Transverse colon (tissue), 4 donors: ENCODE results near the gene ROR1. TPM values are rescaled to one million over a fixed set of nuclear protein-coding genes. Genes with fewer than 3 reads are reported as not detected.
A peak's percentile ranks its signal among the peaks of the same experiment; 100 is the strongest.

ENCODE experiments used
- DNase-seq: peaks from one replicate; pipeline ENCODE4 v3.0.0-alpha.2; 2019
- H3K27ac ChIP-seq, 4 donors: fragments of 200-600 bp; sonication (generic); 2 replicates each; pipeline ENCODE4 v1.5.1; 2016 to 2018; ENCODE audit warnings: inconsistent platforms in 4 of 4
- H3K27me3 ChIP-seq: fragments of 200-600 bp; sonication (generic); 2 replicates; pipeline ENCODE4 v1.5.1; 2017; ENCODE audit warnings: inconsistent platforms
- H3K36me3 ChIP-seq, 4 donors: fragments of 200-600 bp; sonication (generic); 2 replicates each; pipeline ENCODE4 v1.5.1; 2017 to 2019; ENCODE audit warnings: inconsistent platforms in 4 of 4
- H3K4me1 ChIP-seq, 4 donors: fragments of 200-600 bp; sonication (generic); 2 replicates each; pipeline ENCODE4 v1.5.1; 2017 to 2020; ENCODE audit warnings: inconsistent platforms in 4 of 4
- H3K4me3 ChIP-seq, 4 donors: fragments of 200-600 bp; sonication (generic); 1 replicate in 1 of 4; 2 replicates in 3 of 4; pipeline versions ENCODE4 v1.5.1 to v1.6.1; 2017 to 2019; ENCODE audit warnings: inconsistent platforms in 4 of 4
- H3K9me3 ChIP-seq, 2 donors: fragments of 200-600 bp; sonication (generic); 2 replicates each; pipeline ENCODE4 v1.5.1; 2017 to 2019; ENCODE audit warnings: inconsistent platforms in 2 of 2
- EP300 ChIP-seq: sonication (generic); formaldehyde crosslinking; IDR thresholded peaks from one replicate; pipeline ENCODE4 v1.6.1; 2017; ENCODE audit warnings: antibody characterized with exemption, low read depth
- POLR2A ChIP-seq: fragments of 450-650 bp; IDR thresholded peaks from one replicate; pipeline ENCODE4 v1.6.1; 2016; ENCODE audit warnings: antibody characterized with exemption, mild to moderate bottlenecking, moderate library complexity
- POLR2AphosphoS5 ChIP-seq, 3 donors: sonication (generic); formaldehyde crosslinking; IDR thresholded peaks; one replicate each; pipeline ENCODE4 v1.6.1; 2016; ENCODE audit warnings: antibody characterized with exemption in 3 of 3
- WGBS, 2 donors: methylation state at CpG; one replicate each; pipeline ENCODE4 v1.1.5; 2018; ENCODE audit warnings: low coverage in 1 of 2; 5-methylcytosine and 5-hydroxymethylcytosine counted together
- in situ Hi-C, 4 donors: fragments of 200-750 bp; cut with MboI; loops; one replicate each; pipeline versions ENCODE4 v1.15.0 to v1.15.1; 2017; ENCODE audit warnings: low sequenced_read_pairs in 3 of 4, low pct_ligation_motif_present in 1 of 4, low pct_unique_long_range_greater_than_20kb in 1 of 4
- intact Hi-C: fragments of 100-400 bp; cut with DNase I; formaldehyde crosslinking; loops from one replicate; pipeline ENCODE4 v1.15.1; 2023; ENCODE audit warnings: low total_unique reads
- total RNA-seq, 4 donors: library from RNA; depleted of rRNA; stranded (reverse); fragments of >200 nt; gene quantifications; one replicate each; pipeline ENCODE4 v1.1.0, GENCODE V29; 2016
- TF ChIP-seq, protein P1 (sequence below), 5 experiments: fragments of 200-600 bp in 3 of 5; fragments of 450-650 bp in 2 of 5; sonication (generic) in 3 of 5; IDR thresholded peaks; 1 replicate in 2 of 5; 2 replicates in 3 of 5; pipeline ENCODE4 v1.5.1; 2016 to 2017; ENCODE audit warnings: antibody characterized with exemption in 5 of 5, inconsistent platforms in 3 of 5, mild to moderate bottlenecking in 2 of 5, moderate library complexity in 1 of 5

ROR1 gene
- total RNA-seq, 4 donors from 2014 or later, result 3.0 to 6.7 (median 4.6) TPM

GRCh38 chr1:64171797-64172281, 398.0 kb downstream of the ROR1 start:
- 21 to 35% methylated on average over 3 of the region's 3 CpGs for WGBS, 2 donors
- Histone ChIP-seq H3K9me3 (no peaks in the 10 kb centered on the region), H3K4me1 (peaks cover 0 to 22% (median 13%) of the 10 kb centered on the region in 4 donors), H3K4me3 (no peak overlapping the region), H3K27me3 (no peaks in the 10 kb centered on the region), H3K36me3 (no peaks in the 10 kb centered on the region), H3K27ac (peak overlapping the region in 2 of 4 donors; percentile 8 to 14)
- DNase-seq, result no peak
- in situ Hi-C loops (no loop called here), intact Hi-C loops (loop anchor here (2.0 kb wide), 1 partner anchor 65 kb away; no protein-coding TSS in a partner anchor)
- TF ChIP-seq POLR2AphosphoS5 (IDR thresholded peaks at IDR 0.05), result no peak
- TF ChIP-seq POLR2A, result no peak
- TF ChIP-seq, protein P1, sequence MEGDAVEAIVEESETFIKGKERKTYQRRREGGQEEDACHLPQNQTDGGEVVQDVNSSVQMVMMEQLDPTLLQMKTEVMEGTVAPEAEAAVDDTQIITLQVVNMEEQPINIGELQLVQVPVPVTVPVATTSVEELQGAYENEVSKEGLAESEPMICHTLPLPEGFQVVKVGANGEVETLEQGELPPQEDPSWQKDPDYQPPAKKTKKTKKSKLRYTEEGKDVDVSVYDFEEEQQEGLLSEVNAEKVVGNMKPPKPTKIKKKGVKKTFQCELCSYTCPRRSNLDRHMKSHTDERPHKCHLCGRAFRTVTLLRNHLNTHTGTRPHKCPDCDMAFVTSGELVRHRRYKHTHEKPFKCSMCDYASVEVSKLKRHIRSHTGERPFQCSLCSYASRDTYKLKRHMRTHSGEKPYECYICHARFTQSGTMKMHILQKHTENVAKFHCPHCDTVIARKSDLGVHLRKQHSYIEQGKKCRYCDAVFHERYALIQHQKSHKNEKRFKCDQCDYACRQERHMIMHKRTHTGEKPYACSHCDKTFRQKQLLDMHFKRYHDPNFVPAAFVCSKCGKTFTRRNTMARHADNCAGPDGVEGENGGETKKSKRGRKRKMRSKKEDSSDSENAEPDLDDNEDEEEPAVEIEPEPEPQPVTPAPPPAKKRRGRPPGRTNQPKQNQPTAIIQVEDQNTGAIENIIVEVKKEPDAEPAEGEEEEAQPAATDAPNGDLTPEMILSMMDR (IDR thresholded peaks at IDR 0.05), result no peak
- no peak for TF ChIP-seq EP300

DNA sequence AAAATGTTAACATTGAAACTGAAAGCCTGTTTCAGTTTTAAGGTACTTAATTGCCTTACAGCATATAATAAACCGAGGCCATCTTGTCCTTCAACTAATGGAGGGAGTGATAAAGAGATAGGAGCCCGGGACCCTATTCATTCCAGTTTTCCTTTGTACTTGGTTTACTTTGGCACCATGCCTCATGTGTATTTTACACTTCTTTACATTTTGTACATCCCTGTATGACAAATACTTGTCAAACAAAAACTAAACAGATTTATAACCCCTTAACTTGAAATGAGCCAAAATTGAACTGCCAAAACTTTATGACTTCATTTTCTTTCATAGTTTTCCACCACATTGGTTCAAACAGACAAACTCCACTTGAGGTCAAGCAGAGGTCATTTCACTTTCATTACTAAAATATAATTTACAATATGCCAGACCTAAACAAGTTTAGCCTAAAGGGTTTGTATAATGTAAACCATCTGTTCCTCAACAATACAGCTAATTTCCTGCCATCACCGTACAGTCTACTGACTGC, 398.7 kb downstream of the ROR1 start:
- in situ Hi-C loops, result no loop called here
- no peaks in the 10 kb centered on the region for H3K36me3 ChIP-seq
- H3K9me3 ChIP-seq, result no peaks in the 10 kb centered on the region
- intact Hi-C loops, result loop anchor here (2.0 kb wide), 1 partner anchor 66 kb away; no protein-coding TSS in a partner anchor
- no peaks in the 10 kb centered on the region for H3K27me3 ChIP-seq
- peaks cover 0 to 22% (median 13%) of the 10 kb centered on the region in 4 donors for H3K4me1 ChIP-seq
- TF ChIP-seq EP300 (no peak), POLR2AphosphoS5 (IDR thresholded peaks at IDR 0.05) (no peak), POLR2A (no peak)
- TF ChIP-seq, protein P1 (IDR thresholded peaks at IDR 0.05), result no peak
- no peak overlapping the region for H3K4me3 ChIP-seq
- WGBS, 2 donors, result 14 to 22% methylated on average over 3 of the region's 3 CpGs
- no peak for DNase-seq
- peak overlapping the region in 2 of 4 donors; percentile 8 to 10 for H3K27ac ChIP-seq

DNA sequence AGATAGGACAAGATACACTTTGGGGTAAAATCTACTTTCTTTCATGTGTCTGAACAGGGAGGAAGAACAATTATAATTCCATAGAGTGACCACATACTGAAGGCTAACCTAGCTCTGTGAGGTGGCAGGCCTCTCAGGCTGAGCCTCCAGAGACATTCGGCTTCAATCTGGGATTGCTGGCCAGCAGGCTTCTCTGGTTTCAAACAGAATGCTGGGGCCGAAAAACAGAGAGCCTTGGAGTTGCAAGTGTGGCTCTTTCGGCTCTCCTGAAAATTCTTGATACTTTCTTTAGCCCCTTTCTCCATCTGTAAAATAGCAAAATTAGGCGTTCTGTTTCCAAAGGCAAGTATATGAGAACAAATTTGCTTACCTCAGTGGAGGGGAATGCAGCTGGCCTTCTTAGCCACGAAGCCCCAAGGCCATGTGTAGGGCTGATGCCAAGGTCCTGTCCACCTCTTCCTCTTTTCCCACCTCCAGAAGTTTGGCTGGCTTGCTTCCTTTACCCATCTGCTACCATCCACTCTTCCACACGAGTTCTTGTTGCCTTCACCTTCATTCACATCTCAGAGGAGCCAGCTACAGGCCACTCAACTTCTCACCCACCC, 399.6 kb downstream of the ROR1 start:
- WGBS, 2 donors, result 75 to 92% methylated on average over 4 to 6 of the region's 6 CpGs
- TF ChIP-seq, protein P1 (IDR thresholded peaks at IDR 0.05), result no peak
- TF ChIP-seq POLR2A (no peak), POLR2AphosphoS5 (IDR thresholded peaks at IDR 0.05) (no peak), EP300 (no peak)
- Histone ChIP-seq H3K27me3 (no peaks in the 10 kb centered on the region), H3K4me1 (peaks cover 0 to 22% (median 13%) of the 10 kb centered on the region in 4 donors), H3K4me3 (no peak overlapping the region), H3K36me3 (no peaks in the 10 kb centered on the region), H3K27ac (peak overlapping the region in 1 of 4 donors; percentile 10), H3K9me3 (no peaks in the 10 kb centered on the region)
- DNase-seq, result no peak
- intact Hi-C loops, result loop anchor here (2.0 kb wide), 1 partner anchor 67 kb away; no protein-coding TSS in a partner anchor
- in situ Hi-C loops, result no loop called here

GRCh38 chr1:64175639-64176038, 401.8 kb downstream of the ROR1 start:
- no peak for DNase-seq
- Histone ChIP-seq H3K4me3 (no peak overlapping the region), H3K27ac (no peak overlapping the region), H3K36me3 (no peaks in the 10 kb centered on the region), H3K9me3 (no peaks in the 10 kb centered on the region), H3K4me1 (peaks cover 0 to 22% (median 13%) of the 10 kb centered on the region in 4 donors), H3K27me3 (no peaks in the 10 kb centered on the region)
- no peak for TF ChIP-seq POLR2A
- no peak for TF ChIP-seq EP300
- TF ChIP-seq, protein P1 (IDR thresholded peaks at IDR 0.05), result no peak
- TF ChIP-seq POLR2AphosphoS5 (IDR thresholded peaks at IDR 0.05), result no peak
- in situ Hi-C loops, result no loop called here
- intact Hi-C loops, result no loop called here
